NCI-H187 (cell line): ENCODE results near the gene KIR2DL1.
"Not testable (repeated sequence)": the region's sequence is repeated elsewhere in the genome, so short reads cannot be mapped to it uniquely, and the experiment has no call there.

ENCODE experiments used
- DNase-seq, 2 experiments: peaks; one replicate each; lab custom pipeline; 2025; lab: John Stamatoyannopoulos, UW

Gene KIR2DL1

DNA sequence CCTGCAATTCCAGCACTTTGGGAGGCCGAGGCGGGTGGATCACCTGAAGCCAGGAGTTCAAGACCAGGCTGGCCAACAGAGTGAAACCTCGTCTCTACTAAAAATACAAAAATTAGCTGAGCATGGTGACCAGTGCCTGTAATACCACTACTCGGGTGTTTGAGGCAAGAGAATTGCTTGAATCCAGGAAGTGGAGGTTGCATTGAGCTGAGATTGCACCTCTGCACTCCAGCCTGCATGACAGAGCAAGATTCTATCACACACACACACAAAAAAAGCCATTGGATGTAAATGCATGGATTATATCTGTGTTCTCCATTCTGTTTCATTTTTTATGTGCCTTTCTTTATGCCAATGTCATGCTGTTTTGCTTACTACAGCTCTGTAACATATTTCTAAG is 54.8 kb downstream of the KIR2DL1 start:
- not testable (repeated sequence) for DNase-seq

DNA sequence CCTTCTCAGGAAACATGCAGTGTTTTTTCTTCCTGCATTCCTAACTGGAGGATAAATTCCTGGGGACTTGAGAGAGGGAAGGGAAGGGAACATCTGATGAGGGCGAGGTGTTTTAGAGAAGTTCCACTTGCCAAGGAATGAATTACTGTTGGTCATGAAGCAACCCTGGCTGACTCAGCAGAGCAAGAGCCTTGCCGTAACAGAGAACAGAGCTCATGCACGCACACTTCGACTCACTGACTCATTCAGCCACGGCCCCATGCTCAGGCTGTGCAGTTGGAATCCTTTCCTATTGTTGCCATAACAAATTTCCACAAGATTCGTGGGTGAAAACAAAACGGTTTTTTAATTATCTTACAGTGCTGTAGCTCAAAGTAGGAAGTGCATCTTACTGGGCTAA is 55.7 kb downstream of the KIR2DL1 start:
- not testable (repeated sequence) for DNase-seq

DNA sequence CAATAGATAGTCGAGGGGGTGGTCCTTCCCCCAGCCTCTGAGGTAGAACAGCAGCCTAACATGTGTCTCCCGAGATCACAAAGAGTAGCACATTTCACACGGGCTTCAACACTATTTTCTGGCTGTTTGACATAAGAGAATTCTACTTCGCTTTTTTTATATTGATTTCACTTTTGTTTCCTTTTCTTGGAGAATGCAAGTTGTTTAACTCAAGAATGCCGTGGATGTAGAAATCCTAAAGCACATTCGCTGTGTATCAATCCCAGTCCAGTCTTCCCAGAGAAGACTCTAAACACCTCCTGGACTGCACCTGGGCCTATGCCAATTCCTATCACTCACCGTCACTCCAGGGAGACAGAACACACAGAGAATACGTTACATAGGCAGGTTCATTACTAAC is 58.5 kb downstream of the KIR2DL1 start:
- not testable (repeated sequence) for DNase-seq

DNA sequence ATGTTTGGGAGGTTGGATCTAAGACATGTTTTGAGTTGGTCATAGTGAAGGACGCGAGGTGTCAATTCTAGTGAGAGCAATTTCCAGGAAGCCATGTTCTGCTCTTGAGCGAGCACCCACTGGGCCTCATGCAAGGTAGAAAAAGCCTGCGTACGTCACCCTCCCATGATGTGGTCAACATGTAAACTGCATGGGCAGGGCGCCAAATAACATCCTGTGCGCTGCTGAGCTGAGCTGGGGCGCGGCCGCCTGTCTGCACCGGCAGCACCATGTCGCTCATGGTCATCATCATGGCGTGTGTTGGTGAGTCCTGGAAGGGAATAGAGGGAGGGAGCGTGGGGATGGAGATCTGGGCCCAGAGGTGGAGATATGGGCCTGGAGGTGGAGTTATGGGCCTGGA is 62.9 kb downstream of the KIR2DL1 start, which contains the start of gene KIR2DS4:
TSS of gene KIR2DS4 (plus strand) at position 181 of the 400 bp plus-strand sequence.
- DNase-seq, result not testable (repeated sequence)
